Coronary artery (tissue), 2 donors: ENCODE results near the gene RNF20.

Experiments used
- DNase-seq: peaks from one replicate; pipeline ENCODE4 v3.0.0-alpha.2; 2017; ENCODE audit warnings: low spot score
- H3K27ac ChIP-seq, 2 donors: fragments of 200-600 bp; sonication (generic); one replicate each; pipeline ENCODE4 v1.5.1; 2016 to 2019
- H3K4me3 ChIP-seq: fragments of 200-600 bp; sonication (generic); 2 replicates; pipeline ENCODE4 v1.5.1; 2016; ENCODE audit warnings: mild to moderate bottlenecking, moderate library complexity
- CTCF ChIP-seq: fragments of 200-600 bp; sonication (generic); IDR thresholded peaks from one replicate; pipeline ENCODE4 v1.5.1; 2019; ENCODE audit warnings: antibody characterized with exemption

Gene RNF20

GRCh38 chr9:101562966-101563365, 29.3 kb downstream of the RNF20 start:
- TF ChIP-seq CTCF: no peak
- Histone ChIP-seq H3K27ac (no peak overlapping the region), H3K4me3 (no peak overlapping the region)
- no peak for DNase-seq

- DNase-seq: no peak
- no peak for TF ChIP-seq CTCF
- H3K27ac ChIP-seq: no peak overlapping the region
- no peak overlapping the region for H3K4me3 ChIP-seq
These were observed 30.6 kb downstream of the RNF20 start for GRCh38 chr9:101564252-101564651.

GRCh38 chr9:101566904-101567724, 33.5 kb downstream of the RNF20 start:
- DNase-seq: no peak
- TF ChIP-seq CTCF: no peak
- H3K4me3 ChIP-seq: no peak overlapping the region
- H3K27ac ChIP-seq: no peak overlapping the region

GRCh38 chr9:101567725-101568350, 34.2 kb downstream of the RNF20 start:
- DNase-seq: no peak
- no peak for TF ChIP-seq CTCF
- H3K27ac ChIP-seq: no peak overlapping the region
- no peak overlapping the region for H3K4me3 ChIP-seq

- no peak overlapping the region for H3K27ac ChIP-seq
- no peak for TF ChIP-seq CTCF
- no peak overlapping the region for H3K4me3 ChIP-seq
- DNase-seq: no peak
These were observed 36.3 kb downstream of the RNF20 start for GRCh38 chr9:101569741-101570501.

GRCh38 chr9:101571114-101571513, 37.5 kb downstream of the RNF20 start:
- Histone ChIP-seq H3K4me3 (no peak overlapping the region), H3K27ac (no peak overlapping the region)
- DNase-seq: no peak
- no peak for TF ChIP-seq CTCF
